Measurements from ENCODE around the gene BCL7A. TPM values are rescaled to one million over a fixed set of nuclear protein-coding genes. Genes with fewer than 3 reads are reported as not detected.
A peak's percentile ranks its signal among the peaks of the same experiment; 100 is the strongest.

The BCL7A gene
- total and polyA plus RNA-seq, 9 of the 15 experiments (the other 6 are each of a cell fraction or from before 2014, with no cell fraction given) = 0.25 to 21.9 (median 14.9) TPM

DNA sequence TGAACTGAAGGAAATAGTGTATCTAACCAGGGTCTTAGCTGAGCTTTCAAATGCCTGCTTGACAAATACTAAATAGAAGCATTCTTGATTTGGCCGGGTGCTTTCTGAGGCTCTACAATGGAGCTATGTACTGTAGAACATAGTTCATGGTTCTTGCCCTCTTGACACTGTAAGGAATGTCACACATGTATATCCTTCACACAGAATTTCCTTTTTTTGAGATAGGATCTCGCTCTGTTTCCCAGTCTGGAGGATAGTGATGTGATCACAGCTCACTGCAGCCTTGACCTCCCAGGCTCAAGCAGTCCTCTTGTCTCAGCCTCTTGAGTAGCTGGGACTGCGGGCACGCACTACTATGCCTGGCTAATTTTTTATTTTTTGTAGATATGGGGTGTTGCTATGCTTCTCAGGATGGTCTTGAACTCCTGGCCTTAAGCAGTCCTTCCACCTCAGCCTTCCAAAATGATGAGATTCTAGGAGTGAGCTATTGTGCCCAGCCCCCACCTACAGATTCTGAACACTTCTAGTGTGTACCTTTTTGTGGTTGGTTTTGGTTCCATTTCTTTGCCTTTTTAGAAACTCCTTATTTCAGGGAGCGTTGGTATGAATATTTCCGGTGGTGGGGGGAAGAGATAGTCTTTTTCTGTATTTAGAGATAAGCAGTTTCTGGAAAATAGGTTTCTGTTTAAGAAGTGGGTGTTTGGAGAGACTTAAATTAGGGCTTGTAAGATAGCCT lies 61.1 kb downstream of the BCL7A start (continued):
- TF ChIP-seq, protein P1, sequence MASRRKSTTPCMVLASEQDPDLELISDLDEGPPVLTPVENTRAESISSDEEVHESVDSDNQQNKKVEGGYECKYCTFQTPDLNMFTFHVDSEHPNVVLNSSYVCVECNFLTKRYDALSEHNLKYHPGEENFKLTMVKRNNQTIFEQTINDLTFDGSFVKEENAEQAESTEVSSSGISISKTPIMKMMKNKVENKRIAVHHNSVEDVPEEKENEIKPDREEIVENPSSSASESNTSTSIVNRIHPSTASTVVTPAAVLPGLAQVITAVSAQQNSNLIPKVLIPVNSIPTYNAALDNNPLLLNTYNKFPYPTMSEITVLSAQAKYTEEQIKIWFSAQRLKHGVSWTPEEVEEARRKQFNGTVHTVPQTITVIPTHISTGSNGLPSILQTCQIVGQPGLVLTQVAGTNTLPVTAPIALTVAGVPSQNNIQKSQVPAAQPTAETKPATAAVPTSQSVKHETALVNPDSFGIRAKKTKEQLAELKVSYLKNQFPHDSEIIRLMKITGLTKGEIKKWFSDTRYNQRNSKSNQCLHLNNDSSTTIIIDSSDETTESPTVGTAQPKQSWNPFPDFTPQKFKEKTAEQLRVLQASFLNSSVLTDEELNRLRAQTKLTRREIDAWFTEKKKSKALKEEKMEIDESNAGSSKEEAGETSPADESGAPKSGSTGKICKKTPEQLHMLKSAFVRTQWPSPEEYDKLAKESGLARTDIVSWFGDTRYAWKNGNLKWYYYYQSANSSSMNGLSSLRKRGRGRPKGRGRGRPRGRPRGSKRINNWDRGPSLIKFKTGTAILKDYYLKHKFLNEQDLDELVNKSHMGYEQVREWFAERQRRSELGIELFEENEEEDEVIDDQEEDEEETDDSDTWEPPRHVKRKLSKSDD (conservative IDR thresholded peaks at IDR 0.05; ENCODE audit: low read length) = no peak
- TF ChIP-seq HNRNPUL1 (IDR thresholded peaks at IDR 0.05; ENCODE audit: low read length) (no peak), TSHZ1 (CRISPR knock-in tag; IDR thresholded peaks at IDR 0.05) (no peak), ZNF696 (CRISPR knock-in tag; conservative IDR thresholded peaks at IDR 0.05) (no peak), SMAD4 (CRISPR knock-in tag; conservative IDR thresholded peaks at IDR 0.05) (0 out of 2 replicates have a peak, but pooled peaks have one; percentile 43), ZBTB33 (CRISPR knock-in tag; IDR thresholded peaks at IDR 0.05) (no peak), ZNF121 (CRISPR knock-in tag; conservative IDR thresholded peaks at IDR 0.05) (no peak), NR2C2 (CRISPR knock-in tag; IDR thresholded peaks at IDR 0.05) (no peak), NR2C2 (tag; IDR thresholded peaks at IDR 0.05) (no peak), CLOCK (CRISPR knock-in tag; IDR thresholded peaks at IDR 0.05; ENCODE audit: borderline replicate concordance) (no peak), PHF20 (IDR thresholded peaks at IDR 0.05; ENCODE audit: partially characterized antibody) (no peak), SRSF3 (IDR thresholded peaks at IDR 0.05; ENCODE audit: insufficient read depth, low read length) (no peak), ETV6 (IDR thresholded peaks at IDR 0.05; ENCODE audit: borderline replicate concordance in 1 of 2, low read depth in 2 of 2, low read length in 1 of 2) (no peak), ETV6 (CRISPR knock-in tag; IDR thresholded peaks at IDR 0.05; ENCODE audit: borderline replicate concordance) (no peak)
